Stomach smooth muscle (tissue), 2 donors: Measurements from ENCODE around the gene IL24.

Source experiments
- H3K27ac ChIP-seq: one replicate; pipeline ENCODE4 v1.7.0; 2013; ENCODE audit warnings: mild to moderate bottlenecking, low read length, inconsistent platforms
- H3K27me3 ChIP-seq, 2 donors: one replicate each; pipeline ENCODE4 v1.7.0; 2013; ENCODE audit warnings: low read length in 2 of 2; ENCODE audit not compliant: insufficient read depth in 2 of 2, control insufficient read depth in 1 of 2
- H3K36me3 ChIP-seq, 2 donors: one replicate each; pipeline ENCODE4 v1.7.0; 2013; ENCODE audit warnings: low read length in 2 of 2; ENCODE audit not compliant: control insufficient read depth in 2 of 2, insufficient read depth in 2 of 2
- H3K4me1 ChIP-seq: one replicate; pipeline ENCODE4 v1.7.0; 2013; ENCODE audit warnings: low read length; ENCODE audit not compliant: control insufficient read depth, insufficient read depth
- H3K4me3 ChIP-seq, 2 donors: one replicate each; pipeline ENCODE4 v1.7.0; 2013; ENCODE audit warnings: low read length in 2 of 2
- H3K9ac ChIP-seq, 2 donors: one replicate each; pipeline ENCODE4 v1.7.0; 2013; ENCODE audit warnings: low read length in 2 of 2, mild to moderate bottlenecking in 1 of 2
- H3K9me3 ChIP-seq, 2 donors: one replicate each; pipeline ENCODE4 v1.7.0; 2013; ENCODE audit warnings: low read length in 2 of 2; ENCODE audit not compliant: control insufficient read depth in 2 of 2
- donor health status: healthy.
- donor health status: Pancreatic carcinoma.

Gene IL24

GRCh38 chr1:206929524-206929923, 32.3 kb downstream of the IL24 start:
- Histone ChIP-seq H3K4me3 (no peak overlapping the region), H3K36me3 (no peaks in the 10 kb centered on the region), H3K9me3 (no peaks in the 10 kb centered on the region), H3K4me1 (no peaks in the 10 kb centered on the region), H3K27me3 (no peaks in the 10 kb centered on the region), H3K27ac (no peak overlapping the region), H3K9ac (no peak overlapping the region)

GRCh38 chr1:206930210-206930798, 33.1 kb downstream of the IL24 start:
- H3K9me3 ChIP-seq, result no peaks in the 10 kb centered on the region
- H3K9ac ChIP-seq, result no peak overlapping the region
- peaks cover 0 to 3% of the 10 kb centered on the region in 2 donors for H3K27me3 ChIP-seq
- H3K4me1 ChIP-seq, result no peaks in the 10 kb centered on the region
- no peaks in the 10 kb centered on the region for H3K36me3 ChIP-seq
- no peak overlapping the region for H3K4me3 ChIP-seq
- no peak overlapping the region for H3K27ac ChIP-seq

DNA sequence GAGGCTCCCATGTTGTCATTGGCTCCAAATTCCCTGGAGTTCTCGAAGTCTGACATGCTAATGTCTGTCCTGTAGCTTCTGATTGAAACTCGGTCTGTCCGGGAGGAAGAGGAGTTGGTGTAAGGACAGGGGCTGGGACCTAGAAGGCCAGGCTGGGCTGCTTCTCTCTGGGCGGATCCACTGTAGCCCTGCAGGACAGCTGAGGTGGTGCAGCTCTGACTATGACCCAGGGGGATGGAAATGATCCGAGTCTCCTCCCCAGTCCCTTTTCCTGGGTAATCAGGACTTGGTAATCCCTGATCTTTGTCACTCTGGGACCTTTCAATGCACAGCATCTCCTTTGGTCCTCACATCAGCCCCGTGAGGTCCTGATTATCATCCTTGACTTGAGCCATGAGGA, 34.5 kb downstream of the IL24 start:
- Histone ChIP-seq H3K4me3 (no peak overlapping the region), H3K4me1 (no peaks in the 10 kb centered on the region), H3K27me3 (peaks cover 0 to 3% of the 10 kb centered on the region in 2 donors), H3K36me3 (no peaks in the 10 kb centered on the region), H3K9ac (no peak overlapping the region), H3K9me3 (no peaks in the 10 kb centered on the region), H3K27ac (no peak overlapping the region)

DNA sequence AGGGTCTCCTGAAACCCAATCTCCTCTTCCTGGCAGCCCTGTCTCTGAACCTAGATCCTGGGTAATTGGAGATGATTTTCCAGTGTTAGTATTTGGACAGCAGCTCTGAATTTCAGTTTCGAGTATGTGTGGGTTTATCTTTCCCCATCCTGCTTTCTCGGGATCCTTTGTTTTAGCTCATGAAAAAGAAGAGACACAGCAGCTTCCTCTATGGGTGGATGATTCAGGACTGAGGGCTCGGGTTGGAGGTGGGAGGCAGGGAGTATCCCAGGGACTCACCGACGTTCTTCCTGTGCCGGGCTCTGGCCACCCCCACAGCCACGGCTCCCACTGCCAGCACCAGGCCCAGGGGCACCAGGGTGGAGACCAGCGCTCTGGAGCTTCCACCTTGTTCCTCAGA, 34.9 kb downstream of the IL24 start:
- no peaks in the 10 kb centered on the region for H3K9me3 ChIP-seq
- H3K36me3 ChIP-seq, result no peaks in the 10 kb centered on the region
- H3K4me1 ChIP-seq, result no peaks in the 10 kb centered on the region
- no peak overlapping the region for H3K27ac ChIP-seq
- H3K4me3 ChIP-seq, result no peak overlapping the region
- peaks cover 0 to 3% of the 10 kb centered on the region in 2 donors for H3K27me3 ChIP-seq
- H3K9ac ChIP-seq, result no peak overlapping the region

DNA sequence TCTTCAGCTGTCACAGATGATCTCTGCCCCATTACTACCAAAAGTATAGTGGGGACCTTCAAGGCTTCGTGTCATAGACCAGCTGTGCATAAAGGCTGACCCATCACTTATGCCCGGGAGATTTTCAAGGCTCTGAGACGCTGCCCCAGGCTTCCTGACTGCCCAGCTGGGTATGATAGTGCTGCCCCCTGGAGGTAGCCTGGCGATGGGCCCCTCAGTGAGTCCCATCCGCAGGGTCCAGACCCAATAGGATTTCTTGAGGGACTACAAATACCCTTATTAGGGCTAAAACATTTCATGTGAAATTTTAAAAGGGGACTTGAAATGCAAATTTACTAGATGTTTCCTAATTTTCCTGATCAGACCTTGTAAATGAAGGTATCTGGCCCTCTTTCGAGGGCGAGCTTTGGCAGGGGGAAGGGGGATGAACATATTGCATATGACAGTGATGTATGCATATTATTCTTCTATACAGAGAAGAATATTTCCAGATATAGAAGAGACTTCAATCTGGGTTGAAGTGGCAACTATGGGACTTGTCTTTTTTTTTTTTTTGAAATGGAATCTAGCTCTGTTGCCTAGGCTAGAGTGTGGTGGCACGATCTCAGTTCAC, 36.2 kb downstream of the IL24 start:
- H3K27ac ChIP-seq, result no peak overlapping the region
- H3K9me3 ChIP-seq, result no peaks in the 10 kb centered on the region

DNA sequence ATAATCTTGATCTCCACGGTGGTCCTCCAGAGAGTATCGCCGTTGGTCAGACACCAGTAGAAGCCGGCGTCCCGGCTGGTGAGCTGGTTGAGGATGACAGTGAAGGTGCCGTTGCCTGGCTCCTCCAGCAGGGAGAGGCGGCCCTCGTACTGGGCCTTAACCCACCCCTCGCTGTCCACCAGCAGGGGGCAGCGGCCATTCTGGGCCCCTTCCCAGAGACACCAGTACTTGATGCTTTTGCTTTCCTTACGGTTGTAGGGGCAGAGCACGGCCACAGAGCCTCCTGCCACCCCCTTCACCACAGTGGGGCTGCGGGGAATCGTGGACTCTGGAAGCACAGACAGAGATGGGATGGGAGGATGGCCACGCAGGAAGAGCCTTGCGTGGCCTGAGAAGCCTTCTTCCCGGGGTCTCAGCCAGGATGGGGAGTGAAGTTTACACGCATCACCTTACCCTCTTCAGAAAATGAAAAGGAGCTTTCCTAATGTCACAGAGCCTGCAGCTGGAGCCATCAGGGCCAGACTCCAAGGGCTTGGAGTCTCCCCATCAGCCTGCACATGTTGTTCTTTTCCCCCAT, 38.3 kb downstream of the IL24 start:
- peaks cover 0 to 3% of the 10 kb centered on the region in 2 donors for H3K27me3 ChIP-seq
- no peaks in the 10 kb centered on the region for H3K9me3 ChIP-seq
- no peak overlapping the region for H3K4me3 ChIP-seq
- H3K27ac ChIP-seq, result no peak overlapping the region
- H3K4me1 ChIP-seq, result no peaks in the 10 kb centered on the region
- no peaks in the 10 kb centered on the region for H3K36me3 ChIP-seq
- H3K9ac ChIP-seq, result no peak overlapping the region

More for the DNA sequence above, 36.2 kb downstream of the IL24 start:
- Histone ChIP-seq H3K36me3 (no peaks in the 10 kb centered on the region), H3K9ac (no peak overlapping the region), H3K4me1 (no peaks in the 10 kb centered on the region), H3K4me3 (no peak overlapping the region), H3K27me3 (peaks cover 0 to 3% of the 10 kb centered on the region in 2 donors)

DNA sequence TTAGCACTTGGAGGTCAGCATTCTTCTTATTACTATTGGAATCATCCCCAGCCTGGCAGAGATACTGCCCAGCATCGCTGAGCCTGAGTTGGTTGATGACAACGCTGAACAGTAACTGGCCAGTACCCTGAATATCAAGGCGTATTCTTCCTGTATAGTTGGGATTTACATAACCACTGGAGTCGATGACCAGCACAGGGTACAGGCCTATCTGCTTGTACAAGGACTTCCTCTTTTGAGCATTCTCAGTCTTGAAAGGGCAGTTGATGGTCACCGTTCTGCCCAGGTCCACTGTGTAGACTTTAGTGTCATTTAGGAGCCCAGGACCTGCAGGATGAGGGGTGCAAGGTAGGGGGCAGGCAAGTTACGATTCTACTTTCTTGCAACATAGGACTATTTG, 40.2 kb downstream of the IL24 start:
- H3K27ac ChIP-seq, result no peak overlapping the region
- H3K4me3 ChIP-seq, result no peak overlapping the region
- H3K27me3 ChIP-seq, result peaks cover under 1 to 3% of the 10 kb centered on the region in 2 donors
- no peak overlapping the region for H3K9ac ChIP-seq
- H3K4me1 ChIP-seq, result no peaks in the 10 kb centered on the region
- H3K36me3 ChIP-seq, result no peaks in the 10 kb centered on the region
- H3K9me3 ChIP-seq, result no peaks in the 10 kb centered on the region

DNA sequence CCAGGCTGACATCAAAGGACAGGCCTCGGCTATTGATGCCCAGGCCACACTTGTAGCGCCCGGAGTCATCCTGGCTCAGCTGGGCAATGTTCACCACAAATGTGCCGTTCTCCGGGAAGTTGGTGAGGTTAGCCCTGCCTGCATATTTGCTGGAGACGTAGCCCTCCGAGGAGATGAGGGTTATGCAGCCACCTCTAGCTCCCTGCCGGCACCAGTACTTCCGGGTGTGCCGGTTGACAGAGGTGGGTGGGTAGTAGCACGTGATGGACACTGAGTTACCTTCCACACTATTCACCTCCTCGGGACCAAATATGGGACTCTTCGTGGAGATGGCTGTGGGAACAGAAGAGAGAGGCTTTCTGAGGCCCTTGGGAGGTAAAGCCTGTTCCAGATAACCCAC, 41.9 kb downstream of the IL24 start:
- Histone ChIP-seq H3K4me3 (no peak overlapping the region), H3K9me3 (no peaks in the 10 kb centered on the region), H3K27ac (no peak overlapping the region), H3K36me3 (no peaks in the 10 kb centered on the region), H3K4me1 (no peaks in the 10 kb centered on the region), H3K27me3 (peaks cover 3 to 4% of the 10 kb centered on the region in 2 donors), H3K9ac (no peak overlapping the region)

GRCh38 chr1:206939841-206940587, 42.8 kb downstream of the IL24 start:
- no peak overlapping the region for H3K4me3 ChIP-seq
- H3K9ac ChIP-seq, result no peak overlapping the region
- no peak overlapping the region for H3K27ac ChIP-seq
- peaks cover 3 to 4% of the 10 kb centered on the region in 2 donors for H3K27me3 ChIP-seq
- H3K36me3 ChIP-seq, result no peaks in the 10 kb centered on the region
- no peaks in the 10 kb centered on the region for H3K4me1 ChIP-seq
- H3K9me3 ChIP-seq, result no peaks in the 10 kb centered on the region

DNA sequence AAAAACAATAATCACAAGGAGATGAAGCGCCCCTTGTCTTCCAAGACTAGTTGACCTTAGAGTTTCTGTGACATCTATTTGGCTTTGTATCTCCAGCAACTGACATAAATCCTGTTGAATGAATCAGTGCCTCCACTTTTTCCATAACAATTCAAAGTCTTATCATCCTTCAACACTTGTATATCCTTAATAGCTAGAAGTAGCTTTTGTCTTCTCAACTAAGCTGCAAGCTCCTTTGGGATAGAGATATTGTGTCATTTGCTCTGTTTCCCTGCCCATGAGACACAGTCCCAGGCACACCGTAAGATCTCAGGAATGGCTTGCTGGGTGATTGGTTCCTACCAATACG, 43.3 kb downstream of the IL24 start:
- H3K36me3 ChIP-seq, result no peaks in the 10 kb centered on the region
- peaks cover 0 to 4% of the 10 kb centered on the region in 2 donors for H3K27me3 ChIP-seq
- H3K9ac ChIP-seq, result no peak overlapping the region
- H3K27ac ChIP-seq, result no peak overlapping the region
- no peaks in the 10 kb centered on the region for H3K9me3 ChIP-seq
- H3K4me1 ChIP-seq, result no peaks in the 10 kb centered on the region
- no peak overlapping the region for H3K4me3 ChIP-seq
